GM21723 (cell line): ENCODE measurements around the gene NAV2.
A peak's percentile ranks its signal among the peaks of the same experiment; 100 is the strongest.

Experiments used
- ATAC-seq: cut with Tn5 transposase; IDR thresholded peaks from one replicate; pipeline ENCODE4 v1.9.1; 2021; ENCODE audit warnings: mild to moderate bottlenecking, moderate library complexity; ENCODE audit not compliant: unreplicated experiment

Gene NAV2

GRCh38 chr11:19962801-19963175 lies 250.2 kb downstream of the NAV2 start:
- ATAC-seq, result no peak

GRCh38 chr11:19963697-19964387 lies 251.2 kb downstream of the NAV2 start:
- no peak for ATAC-seq

- no peak for ATAC-seq
These were observed 253.8 kb downstream of the NAV2 start for GRCh38 chr11:19966441-19966840.

- no peak for ATAC-seq
These were observed 254.3 kb downstream of the NAV2 start for GRCh38 chr11:19966927-19967326.

- no peak for ATAC-seq
These were observed 255.2 kb downstream of the NAV2 start for GRCh38 chr11:19967787-19968186.

- ATAC-seq, result no peak
These were observed 256.2 kb downstream of the NAV2 start for GRCh38 chr11:19968860-19969259.

- no peak for ATAC-seq
These were observed 258.3 kb downstream of the NAV2 start for GRCh38 chr11:19970944-19971343.

GRCh38 chr11:19972091-19972490 lies 259.5 kb downstream of the NAV2 start:
- ATAC-seq, result no peak

- ATAC-seq, result no peak
These were observed 260.0 kb downstream of the NAV2 start for GRCh38 chr11:19972651-19973050.

GRCh38 chr11:19973136-19973635 lies 260.5 kb downstream of the NAV2 start:
- ATAC-seq, result no peak

- ATAC-seq, result no peak
These were observed 262.2 kb downstream of the NAV2 start for GRCh38 chr11:19974886-19975285.

GRCh38 chr11:19975414-19975990 lies 262.9 kb downstream of the NAV2 start:
- no peak for ATAC-seq

- no peak for ATAC-seq
These were observed 263.8 kb downstream of the NAV2 start for GRCh38 chr11:19976281-19976941.

- ATAC-seq, result no peak
These were observed 265.3 kb downstream of the NAV2 start for GRCh38 chr11:19977941-19978340.

- ATAC-seq, result peak; percentile 66
These were observed 266.3 kb downstream of the NAV2 start for GRCh38 chr11:19978668-19979518.

GRCh38 chr11:19979519-19979845 lies 266.8 kb downstream of the NAV2 start:
- peak; percentile 79 for ATAC-seq

- ATAC-seq, result no peak
These were observed 267.8 kb downstream of the NAV2 start for GRCh38 chr11:19980388-19980787.

- no peak for ATAC-seq
These were observed 268.5 kb downstream of the NAV2 start for GRCh38 chr11:19980957-19981669.

- ATAC-seq, result no peak
These were observed 270.3 kb downstream of the NAV2 start for GRCh38 chr11:19982774-19983495.
